GM18870 (cell line): ENCODE results near the gene RAB1B.
A peak's percentile ranks its signal among the peaks of the same experiment; 100 is the strongest.

Experiments used
- ATAC-seq: cut with Tn5 transposase; IDR thresholded peaks from one replicate; pipeline ENCODE4 v1.9.1; 2021; ENCODE audit warnings: moderate library complexity; ENCODE audit not compliant: unreplicated experiment

RAB1B gene

DNA sequence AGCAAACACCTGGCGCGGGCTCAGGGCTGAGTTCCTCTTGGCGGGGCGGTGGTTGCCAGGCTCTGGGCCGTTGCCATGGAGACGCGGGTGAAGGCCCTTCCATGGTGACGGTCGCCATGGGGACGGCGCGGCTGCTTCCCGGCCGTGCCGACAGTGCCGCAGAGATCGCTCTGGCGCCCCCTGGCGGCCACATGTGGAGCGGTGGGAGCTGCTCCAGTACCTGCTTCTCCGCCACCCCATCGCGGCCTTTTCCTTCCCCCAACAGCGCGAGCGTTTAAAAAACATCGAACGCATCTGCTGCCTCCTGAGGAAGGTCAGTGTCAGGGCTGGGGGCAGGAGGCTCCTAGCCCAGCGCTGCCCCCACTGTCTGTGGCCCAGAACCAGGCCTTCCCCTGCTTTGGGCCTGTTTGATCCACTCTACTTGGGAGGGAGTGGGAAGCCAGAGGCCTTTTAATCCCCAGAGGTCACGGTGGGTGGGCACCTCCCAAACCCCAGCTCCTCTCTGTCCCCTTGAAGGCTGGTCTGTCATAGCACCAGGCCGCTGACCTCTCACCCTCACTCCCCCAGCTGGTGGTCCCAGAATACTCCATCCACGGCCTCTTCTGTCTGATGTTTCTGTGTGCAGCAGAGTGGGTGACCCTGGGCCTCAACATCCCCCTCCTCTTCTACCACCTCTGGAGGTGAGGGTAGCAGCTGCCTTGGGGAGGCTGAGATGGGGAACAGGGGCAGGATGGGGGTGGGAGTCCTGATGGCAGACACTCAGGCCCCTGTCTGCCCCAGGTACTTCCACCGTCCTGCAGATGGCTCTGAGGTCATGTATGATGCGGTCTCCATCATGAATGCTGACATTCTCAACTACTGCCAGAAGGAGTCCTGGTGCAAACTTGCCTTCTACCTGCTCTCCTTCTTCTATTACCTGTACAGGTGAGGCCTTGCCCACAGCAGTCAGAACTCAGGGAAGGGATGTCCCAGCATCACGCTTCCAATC lies 14.3 kb downstream of the RAB1B start:
- peak; percentile 67 for ATAC-seq

DNA sequence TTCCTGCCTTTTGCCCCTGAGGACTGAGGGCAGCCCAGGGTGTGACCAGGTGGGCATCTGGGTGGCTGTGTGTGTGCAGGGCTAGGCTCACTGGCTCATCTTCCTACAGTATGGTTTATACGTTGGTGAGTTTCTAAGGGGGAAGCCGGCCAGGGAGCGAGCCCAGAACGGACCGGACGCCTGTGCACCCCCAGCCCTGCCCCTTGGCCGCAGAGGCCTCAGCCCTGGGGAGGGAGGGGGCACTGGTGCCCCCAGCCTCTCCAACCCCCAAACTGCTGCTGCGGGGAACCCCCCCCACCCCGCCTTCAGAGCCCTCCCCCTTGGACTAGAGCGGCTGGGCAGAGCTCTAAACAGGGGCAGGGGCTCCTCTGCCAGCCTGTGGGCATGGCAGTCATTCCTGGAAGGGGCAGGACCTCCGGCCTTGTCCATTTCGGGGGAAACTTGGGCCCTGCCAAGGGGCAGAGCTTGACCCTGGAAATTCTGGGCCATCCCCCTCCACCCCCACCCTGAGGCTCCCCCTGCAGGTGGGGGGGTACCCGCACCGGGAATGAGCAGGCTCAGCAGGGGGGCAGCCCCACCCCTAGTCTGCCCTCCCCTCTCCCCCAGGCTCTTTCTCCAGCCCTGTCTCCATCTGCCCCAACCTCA lies 15.1 kb downstream of the RAB1B start:
- ATAC-seq, result no peak

DNA sequence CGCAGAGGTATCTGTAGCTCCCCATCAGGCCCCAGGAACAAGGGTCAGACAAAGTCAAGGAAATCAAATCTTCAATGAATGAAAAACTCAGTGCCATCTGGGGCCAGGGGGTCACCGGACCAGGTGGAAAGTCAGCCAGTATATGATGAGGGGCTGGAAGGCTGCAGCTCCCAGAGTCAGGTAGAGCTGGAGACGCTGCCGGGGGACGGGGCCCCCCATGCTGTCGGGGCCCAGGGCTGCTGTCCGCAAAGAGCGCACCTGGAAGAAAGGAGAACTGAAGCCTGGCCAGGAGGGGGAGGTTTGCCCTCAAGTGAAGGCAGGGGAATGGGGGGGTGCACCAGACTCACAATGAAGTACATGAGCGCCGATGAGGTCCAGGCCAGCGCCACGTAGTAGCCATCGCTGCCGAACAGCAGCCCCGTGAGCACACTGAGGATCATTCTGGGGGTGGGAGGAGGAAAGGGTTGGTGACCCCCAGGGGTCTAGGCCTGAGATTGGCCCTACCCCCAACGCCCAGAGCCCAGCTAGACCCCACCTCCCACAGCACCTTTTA lies 16.2 kb downstream of the RAB1B start:
- ATAC-seq, result no peak

DNA sequence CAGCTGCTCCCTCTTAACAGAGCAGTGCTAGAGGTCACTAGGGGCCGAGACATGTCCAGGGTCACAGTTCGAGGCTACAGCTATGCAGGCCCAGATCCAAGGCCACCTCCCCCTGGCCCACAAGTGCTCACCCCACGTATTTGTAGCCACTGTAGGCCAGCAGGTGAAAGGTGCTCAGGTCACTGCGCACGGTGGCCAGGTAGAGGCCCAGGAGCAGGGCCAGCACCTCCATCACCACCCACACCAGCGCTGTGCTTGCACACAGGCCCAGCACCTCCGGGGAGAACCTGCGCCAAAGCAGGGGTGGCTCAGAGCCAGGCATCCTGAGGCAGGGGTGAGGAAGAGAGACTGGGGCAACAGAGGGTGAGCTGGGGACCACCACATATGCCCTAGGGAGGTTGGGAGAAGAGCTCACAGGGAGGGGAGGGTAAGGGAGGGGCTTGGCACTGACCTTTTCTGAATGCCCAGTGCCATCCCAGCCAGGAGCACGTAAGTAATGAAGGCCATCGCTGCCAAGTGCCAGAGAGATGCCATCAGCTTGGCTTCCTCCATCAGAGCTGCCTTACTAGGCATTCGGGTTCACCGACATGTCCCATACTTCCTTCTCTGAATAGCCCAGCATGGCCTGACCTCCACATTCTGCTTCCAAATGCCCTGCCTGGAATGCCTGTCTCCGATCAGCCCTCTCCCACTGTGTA lies 17.0 kb downstream of the RAB1B start:
- no peak for ATAC-seq

- ATAC-seq, result no peak
These were observed 18.3 kb downstream of the RAB1B start for GRCh38 chr11:66286699-66287098.

- ATAC-seq, result no peak
These were observed 18.9 kb downstream of the RAB1B start for GRCh38 chr11:66287211-66287888.

DNA sequence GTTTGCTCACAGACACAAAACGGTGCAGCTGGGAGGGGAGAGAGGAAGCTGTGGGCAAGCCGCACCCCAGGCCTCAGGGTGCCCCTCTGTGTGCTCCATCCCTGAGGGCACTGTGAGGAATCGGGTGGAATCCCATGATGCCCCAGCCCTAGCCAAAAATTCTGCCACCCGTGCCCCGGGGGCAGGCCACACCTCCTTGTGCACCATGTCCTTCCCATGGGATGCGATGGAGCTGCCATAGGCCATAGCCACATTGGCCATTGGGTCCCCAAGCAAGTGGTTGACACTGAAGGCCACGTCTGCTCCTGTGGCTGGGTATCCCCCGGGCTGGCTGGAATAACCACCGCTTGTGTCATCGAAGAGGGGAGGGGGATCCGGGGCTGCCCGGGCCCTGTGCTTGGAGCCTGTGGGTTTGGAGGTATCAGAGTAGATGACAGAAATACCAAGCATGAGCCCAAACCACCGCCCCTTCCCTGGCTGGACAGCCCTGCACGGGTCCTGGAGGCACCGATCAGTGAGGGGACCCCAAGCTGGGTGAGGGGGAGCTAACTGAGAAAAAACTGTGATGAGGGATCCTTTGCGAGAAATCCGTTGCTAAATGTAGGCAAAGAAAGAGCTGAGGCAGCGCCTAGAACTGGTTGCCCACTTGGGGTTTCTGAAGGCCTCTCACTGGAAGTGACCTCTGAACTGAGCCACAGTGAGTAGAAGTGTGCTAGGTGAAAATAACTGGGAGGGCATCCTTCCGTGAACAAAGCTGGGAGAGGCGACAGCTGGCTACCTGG lies 19.6 kb downstream of the RAB1B start:
- ATAC-seq, result no peak

DNA sequence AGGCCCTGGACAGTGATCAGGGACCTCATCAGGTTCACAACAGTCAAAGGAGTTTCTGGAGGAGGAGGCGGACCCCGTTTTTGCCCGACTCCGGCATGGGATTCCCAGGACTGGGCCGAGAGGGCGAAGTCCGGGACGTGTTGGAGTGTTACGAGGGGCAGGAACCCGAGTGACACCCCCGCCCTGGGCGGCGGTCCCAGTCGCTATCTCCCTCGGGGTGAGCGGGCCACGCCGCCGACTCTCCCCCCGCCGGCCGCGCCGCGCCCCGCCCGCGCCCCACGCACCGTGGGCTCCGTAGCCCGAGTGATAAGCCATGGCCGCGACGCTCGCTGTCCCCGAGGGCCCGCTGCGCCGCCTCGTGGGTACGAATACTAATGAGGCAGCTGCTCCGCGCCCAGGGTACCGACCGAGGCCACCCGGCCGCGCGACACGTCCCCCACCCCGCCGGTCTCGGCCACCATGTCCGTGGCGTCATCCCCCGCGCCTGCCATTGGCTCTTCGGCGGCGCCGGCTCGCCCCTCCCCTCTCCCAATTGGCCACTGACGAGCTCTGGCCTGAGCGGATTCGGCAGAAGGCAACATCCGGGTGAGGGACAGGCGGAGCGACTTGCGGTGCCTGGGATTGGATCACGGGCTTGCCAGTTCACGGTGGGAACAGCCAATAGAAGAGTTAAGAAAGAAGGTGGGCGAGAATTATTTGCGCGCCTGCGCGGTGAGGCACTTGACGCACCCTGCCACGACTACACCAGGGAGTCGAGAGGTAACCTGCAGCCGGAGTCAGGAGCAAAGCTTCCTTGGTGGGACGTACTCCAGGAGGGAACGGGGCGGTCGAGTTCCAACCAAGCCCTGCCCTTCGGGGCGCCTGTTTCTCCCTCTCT lies 20.5 kb downstream of the RAB1B start, which contains the start of gene YIF1A:
YIF1A (minus strand) TSS at position 473 of the 877 bp plus-strand sequence; CDS start at position 315, 158 bp downstream.
- peak; percentile 89 for ATAC-seq

DNA sequence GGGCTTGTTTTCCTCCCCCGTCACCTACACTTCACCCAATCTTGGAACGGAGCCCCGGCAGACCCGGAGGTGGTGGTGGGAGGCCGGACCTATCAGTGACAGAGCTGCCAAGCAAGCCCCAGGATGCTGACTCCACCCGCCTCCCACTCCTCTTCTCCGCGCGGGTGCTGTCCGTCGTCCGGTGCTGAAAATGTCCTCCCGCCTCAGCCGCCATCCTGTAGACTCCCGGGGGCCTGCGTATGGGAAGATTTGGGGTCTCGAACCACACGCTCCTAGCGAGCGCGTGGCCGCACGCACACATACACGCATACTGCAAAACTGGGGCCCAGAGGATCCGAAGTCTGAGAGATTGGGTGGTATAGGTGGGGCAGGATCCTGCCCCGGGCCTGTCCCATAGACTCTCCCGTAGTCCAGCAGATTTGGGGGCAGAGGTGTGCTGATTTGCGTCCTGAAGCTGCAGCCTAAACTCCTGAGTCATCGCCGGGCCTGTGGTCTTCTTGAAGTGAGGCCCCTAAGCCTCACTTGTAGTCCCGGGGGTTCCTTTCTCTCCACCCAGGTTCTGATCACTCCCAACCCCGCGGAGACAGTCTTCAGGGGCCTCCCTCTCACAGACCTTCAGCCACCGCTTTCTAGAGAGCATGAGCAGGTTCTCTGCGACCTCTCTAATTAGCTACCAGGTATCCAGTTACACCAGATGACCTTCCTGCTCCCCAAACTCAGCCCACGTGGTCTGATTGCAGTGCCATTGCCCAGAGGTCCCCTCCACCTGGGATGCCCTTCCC lies 21.3 kb downstream of the RAB1B start:
- peak; percentile 15 for ATAC-seq

GRCh38 chr11:66290330-66290621 lies 21.8 kb downstream of the RAB1B start:
- no peak for ATAC-seq

DNA sequence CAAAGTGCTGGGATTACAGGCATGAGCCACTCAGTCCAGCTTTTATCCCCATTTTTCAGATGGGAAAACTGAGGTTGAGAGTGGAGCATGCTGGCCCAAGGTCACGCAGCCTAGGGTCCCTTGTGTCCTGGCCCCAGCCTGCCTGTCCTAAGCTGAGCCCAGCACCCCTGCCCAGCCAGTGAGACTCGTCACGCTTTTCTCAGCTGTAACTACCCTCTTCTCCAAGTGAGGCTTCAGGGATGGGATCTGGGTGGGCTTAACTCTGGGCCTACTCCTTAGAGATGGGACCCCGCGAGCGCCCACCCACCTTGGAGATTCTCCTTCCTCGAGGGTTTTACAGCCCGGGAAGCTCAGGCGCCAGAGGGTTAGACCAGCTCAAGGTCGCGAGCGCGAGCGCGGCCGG lies 22.9 kb downstream of the RAB1B start:
- no peak for ATAC-seq

DNA sequence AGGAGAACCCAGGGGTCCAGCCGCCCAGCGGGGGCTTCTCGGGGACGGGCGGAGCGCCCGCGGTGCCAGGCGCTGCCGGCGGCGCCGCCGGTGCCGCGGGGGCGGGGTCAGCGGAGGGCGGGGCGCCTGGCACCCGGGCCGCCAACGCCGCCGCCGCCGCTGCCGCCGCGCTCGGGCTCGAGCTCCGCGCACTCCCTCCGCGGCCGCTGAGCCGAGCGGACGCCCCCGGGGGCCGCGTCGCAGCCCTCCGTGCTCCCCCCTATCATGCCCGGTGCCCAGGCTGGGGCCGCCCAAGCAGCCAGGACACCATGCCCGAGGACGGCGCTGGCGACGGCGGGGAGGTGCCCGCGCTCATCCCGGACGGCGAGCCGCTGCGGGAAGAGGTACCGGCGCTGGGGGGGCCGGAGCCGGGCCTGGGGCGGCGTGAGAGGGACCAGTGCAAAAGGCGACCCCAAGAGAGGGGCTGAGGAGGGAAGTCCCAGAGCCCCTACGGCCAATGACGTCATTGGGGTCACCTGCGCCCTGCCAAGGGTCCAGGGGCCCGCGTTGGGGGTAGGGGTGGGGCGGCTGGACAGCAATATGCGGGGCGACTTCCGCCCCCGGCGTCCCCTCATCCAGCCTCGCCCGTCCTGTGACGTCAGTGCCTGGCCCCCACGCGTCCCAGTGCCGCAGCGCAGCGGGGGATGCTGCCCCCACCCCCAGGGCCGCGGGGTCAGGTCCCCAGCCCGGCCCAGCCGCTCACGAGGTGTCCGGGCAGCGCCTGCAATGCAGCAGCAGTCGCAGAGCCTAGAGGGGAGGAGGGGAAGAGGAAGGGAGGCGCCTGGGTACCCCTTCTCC lies 23.5 kb downstream of the RAB1B start, which contains the start of gene TMEM151A:
TMEM151A (plus strand) TSS at position 189 of the 837 bp plus-strand sequence; CDS start at position 309, 120 bp downstream.
- ATAC-seq, result no peak

DNA sequence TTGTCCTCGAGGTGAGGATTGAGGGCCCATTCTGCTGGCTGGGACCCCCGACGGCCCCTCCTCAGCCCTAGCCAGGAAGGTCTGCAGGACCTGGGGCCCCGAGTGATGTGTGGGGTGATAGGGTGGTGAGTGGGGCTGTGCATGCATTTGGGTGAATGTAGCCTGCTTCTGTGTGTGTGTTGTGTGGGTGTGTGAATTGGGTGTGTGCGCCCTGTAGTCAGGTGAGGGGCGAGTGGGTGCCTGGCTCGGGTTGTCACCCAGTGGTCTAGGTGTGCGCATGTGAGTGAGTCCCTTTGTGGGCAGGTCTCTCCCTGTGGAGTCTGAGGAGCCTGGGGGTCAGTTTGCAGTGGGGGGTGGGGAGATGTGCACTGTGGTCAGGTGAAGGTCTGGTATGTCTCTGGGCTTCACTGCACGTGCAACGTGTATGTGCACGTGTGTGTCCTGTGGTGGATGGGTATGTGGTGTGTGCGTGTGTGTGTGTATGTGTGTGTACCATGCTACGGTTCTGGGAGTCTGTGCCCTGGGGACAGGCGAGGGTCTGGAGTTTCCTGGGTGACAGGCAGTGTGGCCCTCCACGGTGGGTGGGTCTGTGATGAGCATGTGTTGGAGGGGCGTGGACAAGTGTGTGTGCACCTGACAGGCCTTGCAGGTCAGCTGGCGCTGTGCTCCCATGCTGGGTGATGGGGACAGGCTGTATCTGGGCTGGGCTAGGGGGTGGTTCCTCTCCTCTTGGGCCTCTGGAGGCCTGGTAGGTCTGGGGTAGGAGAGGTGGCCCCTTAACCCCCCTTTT lies 24.3 kb downstream of the RAB1B start:
- ATAC-seq, result no peak

DNA sequence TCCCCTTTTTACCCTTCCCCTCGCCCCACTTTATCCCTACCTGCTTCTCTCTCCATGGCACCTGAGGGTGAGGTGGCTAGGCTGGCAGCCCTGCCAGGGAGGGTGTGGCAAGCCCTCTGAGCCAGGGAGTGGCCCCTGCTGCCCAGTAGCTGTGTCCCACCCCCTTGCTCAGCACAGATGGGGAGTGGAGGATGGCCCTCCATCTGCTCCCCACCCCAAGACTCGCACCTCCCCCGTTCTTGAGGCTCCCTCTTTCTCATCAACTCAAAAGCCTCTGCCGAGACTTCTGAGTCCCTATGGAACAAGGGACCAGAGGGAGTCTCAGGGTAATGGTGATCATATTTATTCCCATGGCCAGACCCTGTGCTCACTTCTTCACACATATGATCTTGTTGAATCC lies 24.9 kb downstream of the RAB1B start:
- ATAC-seq, result no peak

DNA sequence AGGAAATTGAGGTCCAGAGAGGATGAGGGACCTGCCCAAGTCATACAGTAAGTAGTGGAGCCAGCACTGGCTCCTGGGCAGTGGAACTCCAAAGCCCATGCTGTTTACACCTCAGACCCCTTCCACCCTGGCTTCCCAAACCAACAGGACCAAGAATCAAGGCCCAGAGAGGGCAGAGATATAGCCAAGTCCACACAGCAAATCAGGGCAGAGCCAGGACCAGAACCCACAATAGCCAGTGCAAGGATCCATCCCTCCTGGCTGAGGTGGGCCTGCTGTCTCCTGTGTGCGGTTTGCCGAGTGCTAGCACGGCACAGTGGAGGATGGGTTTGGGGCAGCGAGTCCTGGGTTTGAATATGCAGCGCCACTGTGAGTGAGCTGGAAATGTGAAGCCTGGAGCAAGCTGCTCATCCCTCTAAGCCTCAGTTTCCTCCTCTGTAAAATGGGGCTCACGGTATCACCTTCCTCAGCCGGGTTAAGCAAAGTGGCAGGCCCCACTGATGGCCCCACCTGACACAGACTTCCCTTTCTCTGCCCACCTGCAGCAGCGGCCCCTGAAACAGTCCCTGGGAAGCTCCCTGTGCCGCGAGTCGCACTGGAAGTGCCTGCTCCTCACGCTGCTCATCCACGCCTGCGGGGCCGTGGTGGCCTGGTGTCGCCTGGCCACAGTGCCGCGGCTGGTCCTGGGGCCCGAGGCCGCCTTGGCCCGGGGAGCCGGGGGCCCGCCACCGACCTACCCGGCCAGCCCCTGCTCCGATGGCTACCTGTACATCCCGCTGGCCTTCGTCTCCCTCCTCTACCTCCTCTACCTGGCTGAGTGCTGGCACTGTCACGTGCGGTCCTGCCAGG lies 25.6 kb downstream of the RAB1B start:
- ATAC-seq, result no peak
